Activated naive CD8-positive, alpha-beta T cell treated with anti-CD3 and anti-CD28 coated beads, Interleukin-2, amount 50 U/mL, for 24 hours (primary cell): Measurements from ENCODE around the gene NADK.

Source experiments
- ATAC-seq: fragments of 150-1000 bp; cut with Tn5 transposase; one replicate; pipeline ENCODE4 v1.10.0; 2021
- DNase-seq: peaks from one replicate; pipeline ENCODE4 v3.0.0; 2021
- H3K27ac Mint-ChIP-seq: one replicate; pipeline ENCODE4 v1.8.0; 2021; ENCODE audit warnings: mild to moderate bottlenecking, mixed read lengths
- H3K27me3 Mint-ChIP-seq: one replicate; pipeline ENCODE4 v1.8.0; 2021; ENCODE audit warnings: mixed read lengths
- H3K36me3 Mint-ChIP-seq: one replicate; pipeline ENCODE4 v1.8.0; 2021; ENCODE audit warnings: low read depth, mixed read lengths
- H3K4me1 Mint-ChIP-seq: one replicate; pipeline ENCODE4 v1.8.0; 2021; ENCODE audit warnings: mixed read lengths
- H3K4me3 Mint-ChIP-seq: one replicate; pipeline ENCODE4 v1.8.0; 2021; ENCODE audit warnings: mild to moderate bottlenecking, moderate library complexity, mixed read lengths
- H3K9me3 Mint-ChIP-seq: one replicate; pipeline ENCODE4 v1.8.0; 2021; ENCODE audit warnings: mixed read lengths

Gene NADK

GRCh38 chr1:1761504-1762376, 16.5 kb downstream of the NADK start:
- Mint-ChIP-seq H3K27me3 (no peaks in the 10 kb centered on the region), H3K9me3 (no peaks in the 10 kb centered on the region), H3K4me1 (no peaks in the 10 kb centered on the region), H3K36me3 (peaks cover 30% of the 10 kb centered on the region), H3K4me3 (no peak overlapping the region), H3K27ac (no peak overlapping the region)
- no peak for ATAC-seq
- no peak for DNase-seq

- DNase-seq, result no peak
- ATAC-seq, result no peak
- Mint-ChIP-seq H3K36me3 (peaks cover 26% of the 10 kb centered on the region), H3K4me3 (no peak overlapping the region), H3K4me1 (no peaks in the 10 kb centered on the region), H3K27me3 (no peaks in the 10 kb centered on the region), H3K27ac (no peak overlapping the region), H3K9me3 (no peaks in the 10 kb centered on the region)
Measured at GRCh38 chr1:1760715-1761114, 17.6 kb downstream of the NADK start.

GRCh38 chr1:1760345-1760650, 18.0 kb downstream of the NADK start:
- Mint-ChIP-seq H3K27ac (no peak overlapping the region), H3K4me1 (no peaks in the 10 kb centered on the region), H3K9me3 (no peaks in the 10 kb centered on the region), H3K4me3 (no peak overlapping the region), H3K36me3 (peaks cover 26% of the 10 kb centered on the region), H3K27me3 (no peaks in the 10 kb centered on the region)
- no peak for ATAC-seq
- DNase-seq, result no peak

GRCh38 chr1:1759456-1760344, 18.6 kb downstream of the NADK start:
- H3K4me3 Mint-ChIP-seq, result no peak overlapping the region
- H3K9me3 Mint-ChIP-seq, result no peaks in the 10 kb centered on the region
- ATAC-seq (no peak), DNase-seq (no peak)
- H3K27ac Mint-ChIP-seq, result no peak overlapping the region
- peaks cover 22% of the 10 kb centered on the region for H3K36me3 Mint-ChIP-seq
- H3K4me1 Mint-ChIP-seq, result no peaks in the 10 kb centered on the region
- H3K27me3 Mint-ChIP-seq, result no peaks in the 10 kb centered on the region

- Mint-ChIP-seq H3K27ac (no peak overlapping the region), H3K9me3 (no peaks in the 10 kb centered on the region), H3K36me3 (peaks cover 22% of the 10 kb centered on the region), H3K27me3 (no peaks in the 10 kb centered on the region), H3K4me3 (no peak overlapping the region), H3K4me1 (no peaks in the 10 kb centered on the region)
- ATAC-seq, result no peak
- no peak for DNase-seq
Measured at GRCh38 chr1:1758692-1759455, 19.4 kb downstream of the NADK start.

- H3K4me3 Mint-ChIP-seq, result no peak overlapping the region
- H3K36me3 Mint-ChIP-seq, result peaks cover 22% of the 10 kb centered on the region
- no peaks in the 10 kb centered on the region for H3K27me3 Mint-ChIP-seq
- no peaks in the 10 kb centered on the region for H3K9me3 Mint-ChIP-seq
- DNase-seq (no peak), ATAC-seq (no peak)
- no peaks in the 10 kb centered on the region for H3K4me1 Mint-ChIP-seq
- H3K27ac Mint-ChIP-seq, result no peak overlapping the region
Measured at GRCh38 chr1:1758059-1758621, 20.1 kb downstream of the NADK start.

- Mint-ChIP-seq H3K36me3 (peaks cover 18% of the 10 kb centered on the region), H3K4me1 (no peaks in the 10 kb centered on the region), H3K9me3 (no peaks in the 10 kb centered on the region), H3K27me3 (no peaks in the 10 kb centered on the region), H3K27ac (no peak overlapping the region), H3K4me3 (no peak overlapping the region)
- DNase-seq (no peak), ATAC-seq (no peak)
Measured at GRCh38 chr1:1757422-1758058, 20.7 kb downstream of the NADK start.

- peaks cover 17% of the 10 kb centered on the region for H3K36me3 Mint-ChIP-seq
- no peak overlapping the region for H3K4me3 Mint-ChIP-seq
- no peak overlapping the region for H3K27ac Mint-ChIP-seq
- H3K9me3 Mint-ChIP-seq, result no peaks in the 10 kb centered on the region
- H3K4me1 Mint-ChIP-seq, result no peaks in the 10 kb centered on the region
- DNase-seq, result no peak
- no peak for ATAC-seq
- no peaks in the 10 kb centered on the region for H3K27me3 Mint-ChIP-seq
Measured at GRCh38 chr1:1756661-1757421, 21.4 kb downstream of the NADK start.

GRCh38 chr1:1755852-1756251, 22.4 kb downstream of the NADK start:
- no peaks in the 10 kb centered on the region for H3K4me1 Mint-ChIP-seq
- H3K27me3 Mint-ChIP-seq, result no peaks in the 10 kb centered on the region
- DNase-seq, result no peak
- peaks cover 10% of the 10 kb centered on the region for H3K36me3 Mint-ChIP-seq
- no peak overlapping the region for H3K27ac Mint-ChIP-seq
- H3K4me3 Mint-ChIP-seq, result no peak overlapping the region
- no peak for ATAC-seq
- H3K9me3 Mint-ChIP-seq, result no peaks in the 10 kb centered on the region

- DNase-seq, result no peak
- Mint-ChIP-seq H3K4me3 (no peak overlapping the region), H3K36me3 (peaks cover 10% of the 10 kb centered on the region), H3K4me1 (no peaks in the 10 kb centered on the region), H3K27ac (no peak overlapping the region), H3K9me3 (no peaks in the 10 kb centered on the region), H3K27me3 (no peaks in the 10 kb centered on the region)
- no peak for ATAC-seq
Measured at GRCh38 chr1:1755426-1755825, 22.8 kb downstream of the NADK start.

GRCh38 chr1:1754051-1754815, 24.0 kb downstream of the NADK start:
- no peak for DNase-seq
- Mint-ChIP-seq H3K27me3 (no peaks in the 10 kb centered on the region), H3K27ac (no peak overlapping the region), H3K4me1 (no peaks in the 10 kb centered on the region), H3K9me3 (no peaks in the 10 kb centered on the region), H3K36me3 (peaks cover 9% of the 10 kb centered on the region), H3K4me3 (no peak overlapping the region)
- ATAC-seq, result no peak

- Mint-ChIP-seq H3K4me1 (no peaks in the 10 kb centered on the region), H3K9me3 (no peaks in the 10 kb centered on the region), H3K4me3 (no peak overlapping the region), H3K27me3 (no peaks in the 10 kb centered on the region), H3K27ac (no peak overlapping the region), H3K36me3 (peaks cover 9% of the 10 kb centered on the region)
- DNase-seq (no peak), ATAC-seq (no peak)
Measured at GRCh38 chr1:1753607-1754005, 24.7 kb downstream of the NADK start.
